Ovary (tissue), 9 donors: ENCODE data around the gene UBE4A. TPM values are rescaled to one million over a fixed set of nuclear protein-coding genes. Genes with fewer than 3 reads are reported as not detected.

Source experiments
- DNase-seq, 5 donors: peaks; one replicate each; pipeline ENCODE4 v3.0.0-alpha.2; 2019 to 2020
- H3K27ac ChIP-seq, 2 donors: fragments of 200-600 bp; one replicate each; pipeline versions ENCODE4 v1.5.1 to v1.8.0; 2019 to 2022
- H3K27me3 ChIP-seq: fragments of 200-600 bp; one replicate; pipeline ENCODE4 v1.8.0; 2022
- H3K36me3 ChIP-seq: fragments of 200-600 bp; sonication (generic); one replicate; pipeline ENCODE4 v1.5.1; 2019
- H3K4me1 ChIP-seq: one replicate; pipeline ENCODE4 v1.8.1; 2013; ENCODE audit warnings: mild to moderate bottlenecking, moderate library complexity; ENCODE audit not compliant: insufficient read depth
- H3K4me3 ChIP-seq: fragments of 200-600 bp; sonication (generic); one replicate; pipeline ENCODE4 v1.5.1; 2017
- H3K9me3 ChIP-seq, 2 donors: fragments of 200-600 bp in 1 of 2; sonication (generic) in 1 of 2; one replicate each; pipeline versions ENCODE4 v1.5.1 to v1.8.1; 2013 to 2019; ENCODE audit warnings: mild to moderate bottlenecking in 1 of 2, moderate library complexity in 1 of 2
- CTCF ChIP-seq, 3 donors: fragments of 450-650 bp in 2 of 3; fragments of 200-600 bp in 1 of 3; IDR thresholded peaks; one replicate each; pipeline versions ENCODE4 v1.5.1 to v1.8.0; 2016 to 2022; ENCODE audit warnings: antibody characterized with exemption in 3 of 3, mild to moderate bottlenecking in 1 of 3
- EP300 ChIP-seq: sonication (generic); formaldehyde crosslinking; IDR thresholded peaks from one replicate; pipeline ENCODE4 v1.6.1; 2017; ENCODE audit warnings: antibody characterized with exemption
- POLR2A ChIP-seq: fragments of 450-650 bp; IDR thresholded peaks from one replicate; pipeline ENCODE4 v1.6.1; 2017; ENCODE audit warnings: antibody characterized with exemption, mild to moderate bottlenecking, moderate library complexity
- WGBS, 3 donors: extraction: QIAGEN DNeasy Blood & Tissue Kit in 1 of 3; methylation state at CpG; one replicate each; pipeline versions ENCODE4 v1.1.5 to v1.1.7; 2013 to 2017; 5-methylcytosine and 5-hydroxymethylcytosine counted together
- intact Hi-C, 4 donors: fragments of 100-400 bp; cut with DNase I; formaldehyde crosslinking; loops; one replicate each; pipeline versions ENCODE4 v1.11.0 to v1.15.1; 2022 to 2023
- polyA plus RNA-seq, 2 donors: library from polyadenylated mRNA; stranded (reverse); fragments of 200-250 nt in 1 of 2; fragments of 350-450 nt in 1 of 2; fragmentation: Illumina TruSeq in 1 of 2; extraction: RNeasy Lipid Tissue Mini Kit (QIAGEN cat#74804) in 1 of 2; gene quantifications; one replicate each; pipeline ENCODE4 v1.2.3, GENCODE V29; 2013 to 2014
- total RNA-seq, 7 donors: library from RNA; depleted of rRNA in 2 of 7; stranded (reverse); fragments of >200 nt in 2 of 7; fragmentation: NEBNext Ultra II Directional in 3 of 7; extraction: Animal tissue kit (Norgen Biotek cat#: 25700) in 3 of 7; gene quantifications; one replicate each; pipeline versions ENCODE4 v1.1.0 to v1.2.4, GENCODE V29; 2016 to 2023
- donor health status: DM: no; HTN: no; CAD: no; lungs with moderate emphysema.
- donor health status: DM: no; HTN: no; CAD: no.
- donor health status: Bipolar disorder and iron deficiency.
- donor health status: DM: yes; HTN: yes; CAD: no.
- donor health status: DM: no; HTN: no; CAD: no.
- donor health status: DM: yes; HTN: yes; CAD: no.

The UBE4A gene
- total and polyA plus RNA-seq, 9 donors: 12.2 to 34.7 (median 28.8) TPM

- Histone ChIP-seq H3K4me3 (no peak overlapping the region), H3K27ac (no peak overlapping the region), H3K4me1 (no peaks in the 10 kb centered on the region), H3K27me3 (no peaks in the 10 kb centered on the region), H3K36me3 (no peaks in the 10 kb centered on the region), H3K9me3 (no peaks in the 10 kb centered on the region)
- DNase-seq: no peak
- 92 to 93% (median 92%) methylated on average over 4 of the region's 4 CpGs for WGBS, 3 donors
- TF ChIP-seq POLR2A (no peak), CTCF (IDR thresholded peaks at IDR 0.05) (no peak)
- intact Hi-C loops: no loop called here
These were observed 20.1 kb downstream of the UBE4A start for GRCh38 chr11:118379497-118379896.

GRCh38 chr11:118380571-118380970 lies 21.2 kb downstream of the UBE4A start:
- Histone ChIP-seq H3K9me3 (no peaks in the 10 kb centered on the region), H3K36me3 (no peaks in the 10 kb centered on the region), H3K4me3 (no peak overlapping the region), H3K27me3 (no peaks in the 10 kb centered on the region), H3K27ac (no peak overlapping the region), H3K4me1 (no peaks in the 10 kb centered on the region)
- TF ChIP-seq CTCF (IDR thresholded peaks at IDR 0.05): no peak
- TF ChIP-seq EP300: no peak
- no peak for DNase-seq
- intact Hi-C loops: no loop called here

- DNase-seq: no peak
- intact Hi-C loops: no loop called here
- Histone ChIP-seq H3K27me3 (no peaks in the 10 kb centered on the region), H3K36me3 (no peaks in the 10 kb centered on the region), H3K27ac (no peak overlapping the region), H3K4me3 (no peak overlapping the region), H3K4me1 (no peaks in the 10 kb centered on the region), H3K9me3 (no peaks in the 10 kb centered on the region)
- WGBS, 3 donors: 93 to 95% (median 94%) methylated on average over 3 of the region's 3 CpGs
- TF ChIP-seq CTCF (IDR thresholded peaks at IDR 0.05) (no peak), EP300 (no peak), POLR2A (no peak)
These were observed 23.6 kb downstream of the UBE4A start for GRCh38 chr11:118382954-118383353.

GRCh38 chr11:118383657-118384056 lies 24.3 kb downstream of the UBE4A start:
- H3K4me3 ChIP-seq: no peak overlapping the region
- TF ChIP-seq EP300: no peak
- no peak for TF ChIP-seq POLR2A
- no peak for TF ChIP-seq CTCF (IDR thresholded peaks at IDR 0.05)
- H3K9me3 ChIP-seq: no peaks in the 10 kb centered on the region
- H3K27me3 ChIP-seq: no peaks in the 10 kb centered on the region
- no peaks in the 10 kb centered on the region for H3K4me1 ChIP-seq
- no peaks in the 10 kb centered on the region for H3K36me3 ChIP-seq
- no peak overlapping the region for H3K27ac ChIP-seq
- intact Hi-C loops: no loop called here
- WGBS, 3 donors: 93 to 96% (median 96%) methylated on average over 3 of the region's 3 CpGs
- no peak for DNase-seq

- Histone ChIP-seq H3K27ac (no peak overlapping the region), H3K4me1 (peaks cover 2% of the 10 kb centered on the region), H3K9me3 (no peaks in the 10 kb centered on the region), H3K36me3 (no peaks in the 10 kb centered on the region), H3K4me3 (no peak overlapping the region), H3K27me3 (no peaks in the 10 kb centered on the region)
- 88 to 90% (median 88%) methylated on average over 6 of the region's 6 CpGs for WGBS, 3 donors
- no peak for TF ChIP-seq CTCF (IDR thresholded peaks at IDR 0.05)
- TF ChIP-seq POLR2A: no peak
- TF ChIP-seq EP300: no peak
- DNase-seq: no peak
- intact Hi-C loops: loop anchor here in 1 of 4 donors (10.0 kb wide), 1 partner anchor 99 kb away; no protein-coding TSS in a partner anchor
These were observed 36.7 kb downstream of the UBE4A start for GRCh38 chr11:118396097-118396501.
